Dendritic cell treated with granulocyte-macrophage colony-stimulating factor and Interleukin-4, amounts not matched to agents 40 ng/mL and 50 ng/mL, for 4 days (primary cell): ENCODE measurements around the gene SHISA8.
"Not testable (repeated sequence)": the region's sequence is repeated elsewhere in the genome, so short reads cannot be mapped to it uniquely, and the experiment has no call there.

ENCODE experiments used
- H3K27ac Mint-ChIP-seq: one replicate; pipeline ENCODE4 v1.8.0; 2022; ENCODE audit warnings: mild to moderate bottlenecking, mixed read lengths
- H3K27me3 Mint-ChIP-seq: one replicate; pipeline ENCODE4 v1.8.0; 2022; ENCODE audit warnings: mild to moderate bottlenecking, mixed read lengths
- H3K36me3 Mint-ChIP-seq: one replicate; pipeline ENCODE4 v1.8.0; 2022; ENCODE audit warnings: low read depth, mixed read lengths
- H3K4me1 Mint-ChIP-seq: one replicate; pipeline ENCODE4 v1.8.0; 2022; ENCODE audit warnings: low read depth, mixed read lengths
- H3K4me3 Mint-ChIP-seq: one replicate; pipeline ENCODE4 v1.8.0; 2022; ENCODE audit warnings: mild to moderate bottlenecking, moderate library complexity, mixed read lengths
- H3K9me3 Mint-ChIP-seq: one replicate; pipeline ENCODE4 v1.8.0; 2022; ENCODE audit warnings: mixed read lengths
- intact Hi-C: fragments of 100-400 bp; cut with micrococcal nuclease; formaldehyde crosslinking; loops from one replicate; pipeline ENCODE4 v1.15.0; 2022

The SHISA8 gene

GRCh38 chr22:41915035-41915785, at the start of gene SHISA8:
Gene SHISA8 (minus strand): TSS chr22:41915074. CDS start chr22:41914667, 407 bp downstream.
- no peaks in the 10 kb centered on the region for H3K9me3 Mint-ChIP-seq
- H3K27me3 Mint-ChIP-seq, result peaks cover 67% of the 10 kb centered on the region
- H3K4me1 Mint-ChIP-seq, result peaks cover 60% of the 10 kb centered on the region
- no peak within 1 kb of the TSS for H3K27ac Mint-ChIP-seq
- H3K36me3 Mint-ChIP-seq, result no peaks in the 10 kb centered on the region
- intact Hi-C loops, result no loop called here
- H3K4me3 Mint-ChIP-seq, result peak within 1 kb of the TSS; percentile 17

GRCh38 chr22:41964112-41964491, 49.2 kb upstream of the SHISA8 start:
- Mint-ChIP-seq H3K4me3 (no peak overlapping the region), H3K4me1 (peaks cover 8% of the 10 kb centered on the region), H3K9me3 (no peaks in the 10 kb centered on the region), H3K27me3 (peaks cover 22% of the 10 kb centered on the region), H3K36me3 (no peaks in the 10 kb centered on the region), H3K27ac (no peak overlapping the region)
- intact Hi-C loops, result loop anchor here (10.0 kb wide), 2 partner anchors 471 to 511 kb away; partner anchors contain the start of gene NFAM1

- H3K27me3 Mint-ChIP-seq, result peaks cover 23% of the 10 kb centered on the region
- no peak overlapping the region for H3K4me3 Mint-ChIP-seq
- H3K36me3 Mint-ChIP-seq, result no peaks in the 10 kb centered on the region
- H3K9me3 Mint-ChIP-seq, result no peaks in the 10 kb centered on the region
- peaks cover 8% of the 10 kb centered on the region for H3K4me1 Mint-ChIP-seq
- intact Hi-C loops, result loop anchor here (10.0 kb wide), 2 partner anchors 471 to 511 kb away; partner anchors contain the start of gene NFAM1
- no peak overlapping the region for H3K27ac Mint-ChIP-seq
Measured at GRCh38 chr22:41963453-41964111, 48.7 kb upstream of the SHISA8 start.

- Mint-ChIP-seq H3K36me3 (no peaks in the 10 kb centered on the region), H3K27me3 (peaks cover 26% of the 10 kb centered on the region), H3K9me3 (no peaks in the 10 kb centered on the region), H3K4me3 (no peak overlapping the region), H3K27ac (no peak overlapping the region), H3K4me1 (peaks cover 5% of the 10 kb centered on the region)
- intact Hi-C loops, result no loop called here
Measured at GRCh38 chr22:41957941-41958556, 43.2 kb upstream of the SHISA8 start.

- Mint-ChIP-seq H3K4me1 (peaks cover 5% of the 10 kb centered on the region), H3K9me3 (no peaks in the 10 kb centered on the region), H3K36me3 (no peaks in the 10 kb centered on the region), H3K27ac (no peak overlapping the region), H3K4me3 (no peak overlapping the region), H3K27me3 (peaks cover 10% of the 10 kb centered on the region)
- intact Hi-C loops, result no loop called here
Measured at GRCh38 chr22:41952713-41953112, 37.8 kb upstream of the SHISA8 start.

- H3K4me3 Mint-ChIP-seq, result no peak within 1 kb of the TSS
- peaks cover 5% of the 10 kb centered on the region for H3K4me1 Mint-ChIP-seq
- H3K9me3 Mint-ChIP-seq, result no peaks in the 10 kb centered on the region
- H3K27ac Mint-ChIP-seq, result no peak within 1 kb of the TSS
- intact Hi-C loops, result no loop called here
- H3K36me3 Mint-ChIP-seq, result no peaks in the 10 kb centered on the region
- peaks cover 7% of the 10 kb centered on the region for H3K27me3 Mint-ChIP-seq
Measured at GRCh38 chr22:41951898-41952474, 37.1 kb upstream of the SHISA8 start, which contains the start of gene SMIM45. Gene SMIM45 (plus strand): TSS chr22:41952150.

- intact Hi-C loops, result no loop called here
- Mint-ChIP-seq H3K36me3 (no peaks in the 10 kb centered on the region), H3K27ac (peak overlapping the region; percentile 10), H3K4me1 (peaks cover 15% of the 10 kb centered on the region), H3K9me3 (no peaks in the 10 kb centered on the region), H3K4me3 (no peak overlapping the region), H3K27me3 (peaks cover 14% of the 10 kb centered on the region)
Measured at GRCh38 chr22:41949297-41949965, 34.6 kb upstream of the SHISA8 start.

- peak overlapping the region; percentile 10 for H3K27ac Mint-ChIP-seq
- H3K4me1 Mint-ChIP-seq, result peaks cover 17% of the 10 kb centered on the region
- peaks cover 14% of the 10 kb centered on the region for H3K27me3 Mint-ChIP-seq
Measured at GRCh38 chr22:41948928-41949296, 34.0 kb upstream of the SHISA8 start.

GRCh38 chr22:41948142-41948541, 33.3 kb upstream of the SHISA8 start:
- Mint-ChIP-seq H3K27ac (no peak overlapping the region), H3K4me1 (peaks cover 25% of the 10 kb centered on the region), H3K9me3 (no peaks in the 10 kb centered on the region)

More at GRCh38 chr22:41948928-41949296, 34.0 kb upstream of the SHISA8 start:
- intact Hi-C loops, H3K36me3 Mint-ChIP-seq, H3K9me3 Mint-ChIP-seq, H3K4me3 Mint-ChIP-seq: not testable (repeated sequence)

GRCh38 chr22:41947424-41948080, 32.7 kb upstream of the SHISA8 start:
- H3K4me3 Mint-ChIP-seq, result peak overlapping the region; percentile 81
- no peaks in the 10 kb centered on the region for H3K36me3 Mint-ChIP-seq
- no peaks in the 10 kb centered on the region for H3K9me3 Mint-ChIP-seq
- peaks cover 25% of the 10 kb centered on the region for H3K4me1 Mint-ChIP-seq
- peaks cover 14% of the 10 kb centered on the region for H3K27me3 Mint-ChIP-seq
- intact Hi-C loops, result no loop called here
- H3K27ac Mint-ChIP-seq, result peak overlapping the region; percentile 68

More at GRCh38 chr22:41948142-41948541, 33.3 kb upstream of the SHISA8 start:
- intact Hi-C loops, result no loop called here
- Mint-ChIP-seq H3K4me3 (no peak overlapping the region), H3K36me3 (no peaks in the 10 kb centered on the region), H3K27me3 (peaks cover 14% of the 10 kb centered on the region)

GRCh38 chr22:41946629-41947423, 32.0 kb upstream of the SHISA8 start, which contains the start of gene CENPM:
Gene CENPM (minus strand): TSS chr22:41947152. CDS start chr22:41947076, 76 bp downstream.
- peak within 1 kb of the TSS; percentile 81 for H3K4me3 Mint-ChIP-seq
- H3K27me3 Mint-ChIP-seq, result peaks cover 14% of the 10 kb centered on the region
- H3K27ac Mint-ChIP-seq, result peak within 1 kb of the TSS; percentile 68
- no peaks in the 10 kb centered on the region for H3K9me3 Mint-ChIP-seq
- peaks cover 25% of the 10 kb centered on the region for H3K4me1 Mint-ChIP-seq
- no peaks in the 10 kb centered on the region for H3K36me3 Mint-ChIP-seq
- intact Hi-C loops, result no loop called here

GRCh38 chr22:41943661-41944209, 28.9 kb upstream of the SHISA8 start:
- Mint-ChIP-seq H3K36me3 (no peaks in the 10 kb centered on the region), H3K27ac (no peak overlapping the region), H3K4me3 (no peak overlapping the region), H3K4me1 (peaks cover 39% of the 10 kb centered on the region), H3K27me3 (peaks cover 7% of the 10 kb centered on the region), H3K9me3 (no peaks in the 10 kb centered on the region)
- intact Hi-C loops, result no loop called here
